Skeletal muscle satellite cell (primary cell): ENCODE measurements around the gene SLC40A1. TPM values are rescaled to one million over a fixed set of nuclear protein-coding genes. Genes with fewer than 3 reads are reported as not detected.
A peak's percentile ranks its signal among the peaks of the same experiment; 100 is the strongest.

Experiments used
- H3K27me3 ChIP-seq: 2 replicates; pipeline ENCODE4 v1.7.0; 2013; ENCODE audit warnings: low read length; ENCODE audit not compliant: control insufficient read depth, insufficient read depth
- H3K36me3 ChIP-seq: 2 replicates; pipeline ENCODE4 v1.7.0; 2013; ENCODE audit warnings: mild to moderate bottlenecking, control low read depth, low read length; ENCODE audit not compliant: insufficient read depth
- H3K4me1 ChIP-seq: 2 replicates; pipeline ENCODE4 v1.7.0; 2013; ENCODE audit warnings: low read length; ENCODE audit not compliant: control insufficient read depth, insufficient read depth
- H3K4me2 ChIP-seq: 2 replicates; pipeline ENCODE4 v1.7.0; 2013; ENCODE audit warnings: mild to moderate bottlenecking, low read length
- H3K4me3 ChIP-seq: 2 replicates; pipeline ENCODE4 v1.7.0; 2013; ENCODE audit warnings: low read length
- H3K9ac ChIP-seq: 2 replicates; pipeline ENCODE4 v1.7.0; 2013; ENCODE audit warnings: mild to moderate bottlenecking, low read depth, low read length, moderate library complexity
- H3K9me3 ChIP-seq: replicated peaks from 2 replicates; pipeline ENCODE4 v1.7.0; 2013; ENCODE audit warnings: mild to moderate bottlenecking, control low read depth, low read length
- total RNA-seq: library from RNA; depleted of rRNA; stranded (reverse); fragments of >200 nt; gene quantifications from 2 replicates; pipeline ENCODE4 v1.2.3, GENCODE V29; 2012; rRNA removed

The SLC40A1 gene, protein sequence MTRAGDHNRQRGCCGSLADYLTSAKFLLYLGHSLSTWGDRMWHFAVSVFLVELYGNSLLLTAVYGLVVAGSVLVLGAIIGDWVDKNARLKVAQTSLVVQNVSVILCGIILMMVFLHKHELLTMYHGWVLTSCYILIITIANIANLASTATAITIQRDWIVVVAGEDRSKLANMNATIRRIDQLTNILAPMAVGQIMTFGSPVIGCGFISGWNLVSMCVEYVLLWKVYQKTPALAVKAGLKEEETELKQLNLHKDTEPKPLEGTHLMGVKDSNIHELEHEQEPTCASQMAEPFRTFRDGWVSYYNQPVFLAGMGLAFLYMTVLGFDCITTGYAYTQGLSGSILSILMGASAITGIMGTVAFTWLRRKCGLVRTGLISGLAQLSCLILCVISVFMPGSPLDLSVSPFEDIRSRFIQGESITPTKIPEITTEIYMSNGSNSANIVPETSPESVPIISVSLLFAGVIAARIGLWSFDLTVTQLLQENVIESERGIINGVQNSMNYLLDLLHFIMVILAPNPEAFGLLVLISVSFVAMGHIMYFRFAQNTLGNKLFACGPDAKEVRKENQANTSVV
- total RNA-seq = 0.25 and 1.5 TPM in 2 replicates

DNA sequence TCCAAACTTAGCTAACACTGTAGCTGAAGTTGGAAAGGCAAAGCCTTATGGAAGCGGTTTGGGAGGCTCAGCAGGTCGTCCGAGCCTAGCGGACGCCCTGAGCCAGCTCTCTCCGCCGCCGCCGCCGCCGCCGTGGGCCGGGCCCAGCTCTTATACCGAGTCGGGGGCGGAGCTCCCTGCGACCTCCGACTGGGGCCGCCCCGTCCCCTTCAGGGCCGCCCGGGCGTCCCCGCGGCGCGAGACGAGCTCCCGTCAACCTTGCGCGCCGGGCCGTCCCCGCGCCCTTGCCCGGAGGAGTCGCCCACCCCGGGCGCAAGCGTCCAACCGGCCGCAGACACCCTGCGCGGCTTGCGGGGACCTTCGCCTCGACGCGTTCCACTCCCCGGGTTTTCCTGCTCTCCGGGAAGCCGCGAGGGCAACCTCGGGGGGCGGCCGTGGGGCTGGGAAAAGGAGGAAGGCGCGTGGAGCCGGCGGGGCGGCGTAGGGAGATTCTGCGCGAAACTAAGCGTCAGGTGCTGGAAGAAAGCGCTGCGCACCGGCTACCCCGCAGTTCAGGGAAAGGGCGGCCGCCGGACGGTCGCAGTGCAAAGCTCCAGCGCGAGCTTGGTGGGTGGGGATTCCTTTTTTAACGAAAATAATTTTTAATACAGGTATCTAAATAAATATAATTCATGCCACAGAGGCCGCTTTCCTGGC, at the start of gene SLC40A1:
Gene SLC40A1, minus strand, starts transcription at position 129 of the 696 bp plus-strand sequence. CDS start 326 bp downstream, outside the sequence.
- Histone ChIP-seq H3K36me3 (no peaks in the 10 kb centered on the region), H3K4me3 (peak within 1 kb of the TSS; percentile 79), H3K4me2 (peak within 1 kb of the TSS; percentile 85), H3K27me3 (peaks cover 10% of the 10 kb centered on the region), H3K4me1 (peaks cover 11% of the 10 kb centered on the region), H3K9me3 (no peaks in the 10 kb centered on the region), H3K9ac (peak within 1 kb of the TSS; percentile 71)

DNA sequence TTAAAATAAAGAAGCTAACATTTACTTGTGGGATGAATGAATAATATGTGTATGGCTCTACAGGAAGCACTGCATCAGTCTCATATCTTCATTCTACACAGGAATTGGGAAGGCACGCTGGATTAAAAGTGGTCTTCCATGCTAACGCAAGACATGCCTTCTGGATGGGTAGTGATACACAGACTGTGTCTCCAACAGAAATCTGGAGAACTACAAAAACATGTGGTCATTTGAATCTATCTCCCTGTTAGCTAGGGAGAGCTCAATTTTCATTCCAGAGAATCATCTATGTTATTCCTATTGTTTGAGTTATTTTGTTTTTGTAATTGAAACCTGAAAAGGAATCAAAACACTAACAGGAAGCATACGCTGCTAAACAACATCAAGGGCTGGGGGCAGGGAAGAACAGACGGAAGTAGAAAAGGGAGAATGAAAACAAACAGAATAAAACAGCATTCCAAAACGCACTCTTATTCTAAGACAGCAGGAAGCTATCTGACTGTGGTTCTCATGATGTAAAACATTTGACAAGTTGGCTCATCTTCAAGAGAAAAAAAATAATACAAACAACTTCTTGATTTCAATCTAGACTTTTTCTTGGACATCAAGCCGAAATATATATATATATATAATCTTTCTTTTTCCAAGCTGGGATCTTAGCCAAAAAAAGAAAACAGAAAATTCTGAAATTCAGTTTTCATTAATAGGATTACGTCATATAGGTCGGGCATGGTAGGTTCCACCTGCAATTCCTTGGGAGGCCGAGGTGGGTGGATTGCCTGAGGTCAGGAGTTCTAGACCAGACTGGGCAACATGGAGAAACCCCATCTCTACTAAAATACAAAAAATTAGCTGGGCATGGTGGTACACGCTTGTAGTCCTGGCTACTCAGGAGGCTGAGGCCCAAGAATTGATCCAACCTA, 49.2 kb upstream of the SLC40A1 start:
- peaks cover 6% of the 10 kb centered on the region for H3K4me1 ChIP-seq
- no peaks in the 10 kb centered on the region for H3K27me3 ChIP-seq
- H3K36me3 ChIP-seq = no peaks in the 10 kb centered on the region
- no peak overlapping the region for H3K9ac ChIP-seq
- no peak overlapping the region for H3K4me2 ChIP-seq
- no peak overlapping the region for H3K4me3 ChIP-seq
- no peaks in the 10 kb centered on the region for H3K9me3 ChIP-seq

DNA sequence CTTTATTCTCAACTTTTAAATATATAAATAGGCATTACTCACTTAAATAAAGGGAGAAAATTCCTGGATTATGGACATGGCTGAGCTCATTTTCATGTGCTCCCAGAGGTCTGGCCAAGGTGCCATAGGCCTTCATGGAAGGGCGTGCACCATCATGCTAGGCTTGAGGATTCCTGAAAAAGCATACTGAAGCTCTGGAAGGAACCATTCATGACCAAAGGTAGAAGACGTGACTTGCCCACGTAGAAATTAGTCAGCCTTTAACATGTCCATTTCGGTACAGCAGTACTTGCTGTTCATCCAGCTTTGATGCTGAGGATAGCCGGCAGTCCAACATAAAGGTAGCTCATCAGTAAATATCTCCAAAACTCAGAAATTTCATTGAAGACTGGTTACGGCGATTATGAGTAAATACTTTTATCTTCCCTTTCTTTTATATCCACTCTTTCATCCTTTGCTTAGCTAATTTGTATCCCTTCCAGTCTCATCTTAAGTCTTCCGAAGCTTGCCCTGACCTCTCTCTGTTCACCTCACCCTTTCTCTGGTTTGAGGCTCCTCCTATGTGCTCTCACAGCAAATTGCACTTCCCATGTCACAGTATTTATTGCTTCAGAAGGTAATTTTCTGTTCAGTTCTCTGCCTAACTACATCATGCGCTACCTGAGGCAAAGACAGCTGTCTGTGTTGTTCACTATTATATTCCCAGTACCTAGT, 48.4 kb upstream of the SLC40A1 start:
- no peak overlapping the region for H3K4me3 ChIP-seq
- H3K36me3 ChIP-seq = no peaks in the 10 kb centered on the region
- no peaks in the 10 kb centered on the region for H3K27me3 ChIP-seq
- H3K4me2 ChIP-seq = no peak overlapping the region
- no peaks in the 10 kb centered on the region for H3K4me1 ChIP-seq
- no peaks in the 10 kb centered on the region for H3K9me3 ChIP-seq
- no peak overlapping the region for H3K9ac ChIP-seq

- no peaks in the 10 kb centered on the region for H3K36me3 ChIP-seq
- H3K9me3 ChIP-seq = no peaks in the 10 kb centered on the region
- H3K27me3 ChIP-seq = no peaks in the 10 kb centered on the region
- no peak overlapping the region for H3K4me2 ChIP-seq
- H3K4me1 ChIP-seq = no peaks in the 10 kb centered on the region
- no peak overlapping the region for H3K9ac ChIP-seq
- H3K4me3 ChIP-seq = no peak overlapping the region
Observed at GRCh38 chr2:189627789-189628188, 47.2 kb upstream of the SLC40A1 start.

DNA sequence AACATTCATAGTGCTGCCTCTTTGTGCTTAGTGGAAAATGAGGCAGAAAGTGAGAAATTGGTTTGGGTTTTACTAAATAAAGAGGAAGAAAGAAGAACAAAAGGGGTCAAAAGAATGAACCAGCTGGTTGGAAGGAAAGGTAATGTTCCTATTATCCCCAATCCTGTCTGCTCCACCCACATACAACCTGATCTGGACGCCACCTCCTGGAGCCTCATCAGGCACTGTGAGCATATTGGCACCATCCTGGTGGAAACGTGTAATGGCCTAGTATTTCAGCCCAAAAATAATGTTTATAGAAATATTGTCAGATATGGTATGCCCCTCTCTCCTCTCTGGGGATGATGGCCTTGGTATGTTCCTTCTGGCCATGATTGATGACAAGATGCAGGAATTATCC, 45.0 kb upstream of the SLC40A1 start:
- no peak overlapping the region for H3K4me2 ChIP-seq
- H3K27me3 ChIP-seq = no peaks in the 10 kb centered on the region
- no peaks in the 10 kb centered on the region for H3K4me1 ChIP-seq
- no peak overlapping the region for H3K4me3 ChIP-seq
- H3K36me3 ChIP-seq = no peaks in the 10 kb centered on the region
- H3K9ac ChIP-seq = no peak overlapping the region
- no peaks in the 10 kb centered on the region for H3K9me3 ChIP-seq

DNA sequence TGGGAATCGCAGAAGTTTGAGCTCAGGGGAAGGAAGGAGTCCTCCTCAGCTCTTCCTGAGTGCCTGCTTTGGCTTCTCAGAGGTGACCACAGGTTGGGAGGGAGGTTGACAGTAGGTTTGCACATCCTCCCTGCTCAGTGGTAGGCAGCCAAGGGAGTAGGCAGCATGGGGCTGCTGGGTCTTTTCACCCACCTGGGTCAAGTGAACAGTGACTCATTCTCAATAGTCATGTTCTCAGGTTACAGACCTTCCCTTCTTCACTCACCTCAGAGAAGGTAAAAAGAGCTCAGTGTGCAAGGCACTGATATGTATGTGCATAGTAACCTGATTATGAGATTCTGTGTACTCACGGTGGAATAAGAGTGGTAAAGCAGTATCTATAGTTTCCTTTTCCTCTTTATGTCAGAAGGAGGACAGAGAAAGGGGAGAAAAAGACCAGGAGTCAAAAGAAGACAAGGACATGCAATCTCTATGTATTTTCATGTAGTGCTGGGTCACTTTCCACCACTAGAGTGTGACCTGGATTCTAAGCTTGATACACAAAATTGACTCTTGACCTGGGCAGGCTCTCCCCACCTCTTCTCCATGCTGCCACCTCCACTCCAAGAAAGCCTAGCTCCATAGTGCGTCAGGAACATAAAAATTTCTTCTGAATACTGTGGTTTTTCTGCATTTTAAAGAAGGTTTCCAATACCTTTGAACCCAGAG, 44.2 kb upstream of the SLC40A1 start:
- Histone ChIP-seq H3K9me3 (no peaks in the 10 kb centered on the region), H3K9ac (no peak overlapping the region), H3K4me2 (no peak overlapping the region), H3K4me1 (no peaks in the 10 kb centered on the region), H3K4me3 (no peak overlapping the region), H3K27me3 (no peaks in the 10 kb centered on the region), H3K36me3 (no peaks in the 10 kb centered on the region)

- H3K4me2 ChIP-seq = no peak overlapping the region
- H3K36me3 ChIP-seq = no peaks in the 10 kb centered on the region
- no peak overlapping the region for H3K4me3 ChIP-seq
- no peaks in the 10 kb centered on the region for H3K27me3 ChIP-seq
- H3K9me3 ChIP-seq = no peaks in the 10 kb centered on the region
- no peaks in the 10 kb centered on the region for H3K4me1 ChIP-seq
- no peak overlapping the region for H3K9ac ChIP-seq
Observed at GRCh38 chr2:189623049-189623448, 42.5 kb upstream of the SLC40A1 start.

DNA sequence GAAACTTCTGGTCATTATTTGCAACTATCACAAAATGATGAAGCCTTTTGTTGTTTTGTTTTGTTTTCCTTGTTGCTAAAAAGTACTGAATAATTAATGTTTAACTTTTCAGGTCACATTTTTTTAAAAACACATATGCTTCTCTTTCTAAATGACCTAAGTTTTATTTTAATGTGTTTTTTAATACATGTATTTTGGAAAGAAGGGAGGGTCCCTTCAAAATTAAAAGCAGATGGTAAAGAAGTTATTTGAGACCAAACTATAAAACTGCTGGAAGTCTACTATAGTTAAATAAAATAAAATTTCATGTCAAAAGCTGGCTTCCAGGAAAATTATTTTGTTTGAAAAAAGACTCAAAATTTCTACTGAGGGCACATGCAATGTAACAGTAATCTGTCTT, 41.2 kb upstream of the SLC40A1 start:
- H3K9ac ChIP-seq = no peak overlapping the region
- no peak overlapping the region for H3K4me3 ChIP-seq
- H3K27me3 ChIP-seq = no peaks in the 10 kb centered on the region
- H3K4me2 ChIP-seq = no peak overlapping the region
- H3K4me1 ChIP-seq = no peaks in the 10 kb centered on the region
- no peaks in the 10 kb centered on the region for H3K36me3 ChIP-seq
- H3K9me3 ChIP-seq = no peaks in the 10 kb centered on the region

DNA sequence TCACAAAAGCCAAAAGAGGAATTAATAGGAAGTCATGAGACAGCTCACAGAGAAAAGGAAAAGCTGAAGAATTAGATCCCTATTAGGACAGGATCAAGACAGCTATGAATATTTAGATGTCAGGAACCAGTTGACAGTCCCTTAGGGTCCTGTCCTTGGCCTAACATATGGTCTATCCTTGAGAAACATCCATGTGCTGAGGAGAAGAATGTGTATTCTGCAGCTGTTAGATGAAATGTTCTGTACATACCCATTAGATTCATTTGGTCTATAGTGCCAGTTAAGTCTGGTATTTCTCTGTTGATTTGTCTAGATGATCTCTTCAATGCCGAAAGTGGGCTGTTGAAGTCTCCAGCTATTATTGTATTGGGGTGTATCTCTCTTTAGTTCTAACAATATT, 37.6 kb upstream of the SLC40A1 start:
- Histone ChIP-seq H3K9ac (no peak overlapping the region), H3K36me3 (no peaks in the 10 kb centered on the region), H3K9me3 (no peaks in the 10 kb centered on the region), H3K4me2 (no peak overlapping the region), H3K4me3 (no peak overlapping the region), H3K27me3 (no peaks in the 10 kb centered on the region), H3K4me1 (peaks cover 9% of the 10 kb centered on the region)

DNA sequence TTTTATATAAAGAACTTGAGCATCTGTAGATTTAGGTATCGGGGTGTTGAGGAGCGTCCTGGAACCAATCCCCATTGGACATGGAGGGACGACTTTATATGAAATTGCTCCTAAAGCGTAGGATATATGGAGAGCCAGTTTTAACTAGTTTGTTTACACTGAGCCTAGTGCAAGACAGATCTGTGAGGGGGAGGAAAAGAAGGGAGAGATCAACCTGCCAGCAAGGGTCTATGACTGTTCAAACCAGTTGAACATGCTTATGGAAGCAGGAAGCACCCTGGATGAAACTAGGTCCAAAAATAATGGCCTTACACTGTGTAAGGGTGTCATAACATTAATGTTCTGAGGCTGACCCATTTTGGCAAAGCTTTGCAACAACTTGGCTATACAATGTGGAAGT, 34.0 kb upstream of the SLC40A1 start:
- Histone ChIP-seq H3K9ac (no peak overlapping the region), H3K4me2 (no peak overlapping the region), H3K4me1 (peaks cover 21% of the 10 kb centered on the region), H3K27me3 (no peaks in the 10 kb centered on the region), H3K4me3 (no peak overlapping the region), H3K36me3 (no peaks in the 10 kb centered on the region), H3K9me3 (no peaks in the 10 kb centered on the region)
